Measurements from ENCODE around the gene RNF135.
A peak's percentile ranks its signal among the peaks of the same experiment; 100 is the strongest.
"Not testable (repeated sequence)": the region's sequence is repeated elsewhere in the genome, so short reads cannot be mapped to it uniquely, and the experiment has no call there.

The RNF135 gene

DNA sequence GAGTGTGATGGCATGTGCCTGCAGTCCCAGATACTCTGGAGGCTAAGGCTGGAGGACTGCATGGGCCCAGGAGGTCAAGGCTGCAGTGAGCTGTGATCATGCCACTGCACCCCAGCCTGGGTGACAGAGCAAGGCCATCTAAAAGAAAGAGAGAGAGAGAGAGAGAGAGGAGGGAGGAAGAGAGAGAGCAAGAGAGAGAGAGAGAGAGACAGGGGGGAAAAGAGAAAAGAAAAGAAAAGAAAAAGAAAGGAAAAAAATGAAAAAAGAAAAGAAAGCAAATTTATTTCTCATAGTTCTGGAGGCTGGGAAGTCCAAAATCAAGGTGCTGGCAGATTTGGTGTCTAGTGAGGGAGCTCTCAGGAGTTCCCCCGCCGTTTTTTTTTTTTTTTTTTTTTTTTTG, 33.3 kb downstream of the RNF135 start:
- DNase-seq, result no peak

DNA sequence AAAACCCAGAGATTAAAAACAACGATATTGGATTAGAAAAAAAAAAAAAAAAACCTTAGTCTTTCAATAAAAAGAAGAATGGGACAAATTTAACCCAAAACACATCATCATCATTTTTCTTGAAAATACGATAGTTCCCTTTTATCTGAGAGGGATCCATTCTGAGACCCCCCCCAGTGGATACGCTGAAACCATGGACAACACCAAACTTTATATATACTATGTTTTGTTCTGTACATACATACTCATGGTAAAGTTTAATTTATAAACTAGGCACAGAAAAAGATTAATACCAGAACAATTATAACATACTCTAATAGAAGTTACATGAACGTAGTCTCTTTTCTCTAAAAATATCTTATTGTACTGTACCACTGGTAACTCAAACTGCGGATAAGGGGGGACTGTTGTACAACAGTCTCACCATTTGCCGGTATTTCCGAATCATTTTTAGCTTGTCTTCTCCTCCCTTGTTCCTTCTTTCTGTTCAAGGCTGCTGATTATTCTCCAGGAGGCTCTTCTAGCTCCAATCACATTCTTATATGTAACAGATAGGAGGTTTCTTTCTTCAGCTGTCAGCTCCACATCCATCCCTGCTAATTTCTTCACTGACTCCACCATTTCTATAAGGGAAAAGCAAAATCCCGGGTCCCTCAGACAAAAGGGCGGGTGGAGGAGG, 37.0 kb downstream of the RNF135 start:
- DNase-seq, result peak; percentile 68

DNA sequence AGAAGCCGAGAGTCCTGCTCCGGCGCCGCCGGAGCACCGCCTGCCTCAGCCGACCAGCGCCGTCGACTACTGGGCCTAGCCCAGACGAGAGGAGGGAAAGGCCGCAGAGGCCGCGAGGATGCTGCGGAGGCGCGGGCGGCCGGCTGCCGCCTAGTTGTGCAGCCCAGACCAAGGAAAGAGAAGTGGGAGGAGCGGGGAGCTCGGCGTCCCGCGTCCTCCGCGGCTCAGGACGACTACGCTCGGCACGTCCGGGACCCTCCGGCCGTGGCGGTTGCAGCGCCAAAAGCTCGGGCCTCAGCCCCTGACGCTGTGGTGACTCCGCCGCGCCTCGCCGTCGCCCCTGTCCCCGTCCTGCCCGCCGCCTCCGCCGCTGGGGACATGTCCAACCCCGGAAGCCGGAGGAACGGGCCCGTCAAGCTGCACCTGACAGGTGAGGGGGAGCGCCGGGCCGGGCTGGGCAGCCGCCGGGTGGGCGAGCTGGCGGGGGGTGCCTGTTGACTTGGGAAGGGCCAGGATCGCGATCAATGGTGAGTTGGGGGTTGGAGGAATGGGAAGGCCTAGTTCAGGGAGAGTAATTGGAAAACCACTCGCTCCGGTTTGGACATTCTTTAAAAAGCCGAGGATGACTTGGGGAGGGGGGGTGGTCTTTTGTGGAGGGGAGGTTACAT, 37.7 kb downstream of the RNF135 start:
- DNase-seq, result peak; percentile 68

DNA sequence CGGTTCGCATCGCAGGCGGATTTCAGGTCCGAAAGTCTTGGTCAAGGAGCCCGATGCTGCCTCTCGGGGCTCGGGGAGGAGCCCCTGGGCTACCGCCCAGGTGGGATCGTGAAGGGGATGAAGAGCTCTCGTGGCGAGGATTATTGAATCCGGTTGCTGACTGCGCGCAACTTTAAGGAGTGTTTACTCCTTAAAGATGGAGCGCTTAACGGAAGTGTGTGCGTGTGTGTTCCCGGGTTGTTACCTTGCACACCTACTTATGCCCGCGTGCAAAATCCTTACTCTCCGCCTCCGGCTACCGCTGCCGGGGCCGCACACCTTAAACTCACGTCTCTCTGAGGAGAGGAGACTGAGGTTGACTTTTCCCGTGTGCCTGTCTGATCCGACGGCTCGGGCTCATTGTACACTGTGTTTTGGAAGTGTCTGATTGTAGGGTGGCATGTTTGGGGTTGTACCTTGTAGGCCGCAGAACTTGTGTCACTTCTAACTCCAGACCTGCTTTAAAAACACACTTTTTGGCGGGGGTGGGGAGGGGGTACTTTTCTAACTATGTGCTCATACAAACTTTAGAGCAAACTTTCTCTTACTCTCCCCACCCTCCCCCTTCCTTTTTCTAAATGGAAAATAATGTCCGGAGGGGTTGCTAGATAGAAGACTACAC, 38.3 kb downstream of the RNF135 start:
- DNase-seq, result not testable (repeated sequence)

DNA sequence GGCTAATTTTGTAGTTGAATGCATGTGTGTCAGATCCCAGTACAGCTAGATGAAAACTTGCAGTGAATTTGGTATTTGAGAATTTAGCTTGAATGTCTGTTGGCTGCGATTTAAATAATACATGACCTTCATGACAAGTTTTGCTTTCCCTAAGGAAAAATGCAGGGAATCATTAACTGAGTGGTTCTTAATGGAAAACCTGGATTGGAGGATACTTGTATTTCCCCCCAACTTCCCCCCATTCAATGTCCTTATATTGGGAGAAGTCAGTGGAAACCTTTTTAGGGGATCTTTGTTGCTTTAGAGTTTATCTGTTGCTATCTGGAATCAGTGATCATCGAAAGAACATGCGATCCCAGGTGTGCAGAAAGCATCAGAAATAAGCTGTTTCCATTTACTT, 39.2 kb downstream of the RNF135 start:
- DNase-seq, result not testable (repeated sequence)

DNA sequence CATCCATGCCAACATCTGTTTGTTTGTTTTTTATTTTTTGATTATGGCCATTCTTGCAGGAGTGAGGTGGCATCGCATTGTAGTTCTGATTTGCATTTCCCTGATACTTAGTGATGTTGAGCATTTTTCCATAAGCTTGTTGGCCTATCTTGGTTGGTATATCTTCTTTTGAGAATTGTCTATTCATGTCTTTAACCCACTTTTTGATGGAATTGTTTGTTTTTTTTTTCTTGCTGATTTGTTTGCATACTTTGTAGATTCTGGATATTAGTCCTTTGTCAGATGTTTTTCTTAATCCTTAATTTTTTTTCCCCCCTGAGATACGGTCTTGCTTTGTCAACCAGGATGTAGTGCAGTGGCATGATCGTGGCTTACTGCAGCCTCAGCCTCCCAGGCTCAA, 43.0 kb downstream of the RNF135 start:
- DNase-seq, result no peak

DNA sequence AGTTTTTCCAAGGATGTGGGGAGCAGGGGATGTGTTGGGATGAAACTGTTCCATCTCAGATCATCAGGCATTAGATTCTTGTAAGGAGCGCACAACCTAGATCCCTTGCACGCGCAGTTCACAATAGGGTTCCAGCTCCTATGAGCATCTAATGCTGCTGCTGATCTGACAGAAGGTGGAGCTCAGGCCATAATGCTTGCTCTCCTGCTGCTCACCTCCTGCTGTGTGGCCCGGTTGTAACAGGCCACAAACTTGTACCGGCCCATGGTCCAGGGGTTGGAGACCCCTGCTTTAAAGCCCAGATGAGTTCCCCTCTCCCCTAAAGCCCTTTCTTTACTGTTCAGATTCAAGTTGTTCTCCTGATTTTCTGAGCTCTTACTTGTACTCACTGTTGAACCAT, 44.8 kb downstream of the RNF135 start:
- no peak for DNase-seq

DNA sequence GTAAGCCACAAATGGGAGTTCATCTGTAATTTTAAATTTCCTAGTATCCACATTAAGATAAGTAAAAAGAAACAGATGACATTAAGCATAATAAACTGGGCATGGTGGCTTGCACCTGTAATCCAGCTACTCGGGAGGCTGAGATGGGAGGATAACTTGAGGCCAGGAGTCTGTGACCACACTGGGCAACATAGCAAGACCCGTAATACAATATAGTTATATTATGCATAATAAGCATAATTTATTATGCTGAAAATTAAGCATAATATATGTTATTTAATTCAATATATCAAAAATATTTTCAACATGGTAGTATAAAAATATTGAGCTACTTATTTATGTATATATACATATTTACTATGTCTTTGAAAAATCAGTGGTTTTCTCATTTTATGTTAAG, 48.2 kb downstream of the RNF135 start:
- no peak for DNase-seq

DNA sequence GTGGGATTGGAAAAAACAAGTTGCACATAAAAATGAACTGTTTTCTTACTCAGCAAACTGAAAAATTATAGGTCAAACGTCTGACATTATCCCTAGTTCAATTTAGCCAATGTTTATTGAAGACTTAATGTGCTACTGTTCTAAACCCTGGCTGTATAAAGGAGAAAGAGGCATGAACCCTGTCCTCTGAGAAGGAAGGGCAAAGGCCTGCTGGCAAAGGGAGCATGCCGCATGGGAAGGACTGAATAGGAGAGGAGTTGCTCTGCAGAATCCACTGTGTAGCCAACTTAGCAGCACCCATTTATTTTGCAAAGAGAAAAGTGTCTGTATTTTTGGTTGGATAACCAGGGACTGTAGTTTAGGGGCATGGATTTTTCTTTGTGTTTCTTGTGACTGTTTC, 52.3 kb downstream of the RNF135 start:
- DNase-seq, result not testable (repeated sequence)

DNA sequence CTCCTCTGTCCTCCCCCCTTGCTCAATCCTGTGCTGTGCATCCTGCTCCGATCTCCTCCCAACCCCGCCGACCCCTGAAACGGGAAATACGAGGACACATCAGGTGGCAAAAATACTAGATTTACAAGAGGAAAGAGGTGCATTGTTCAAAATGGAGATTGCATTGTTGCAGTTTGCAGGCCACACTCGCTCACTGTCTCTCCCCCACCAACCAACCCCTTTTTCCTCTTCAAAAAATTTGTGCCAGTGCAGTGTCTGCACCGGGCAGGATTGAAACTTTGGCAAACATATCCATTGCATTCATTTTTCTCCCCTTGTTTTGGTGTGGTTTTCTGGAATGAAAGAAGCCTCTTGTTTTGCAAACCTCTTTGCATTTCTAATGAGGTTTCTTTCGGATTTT, 61.0 kb downstream of the RNF135 start:
- DNase-seq, result no peak

DNA sequence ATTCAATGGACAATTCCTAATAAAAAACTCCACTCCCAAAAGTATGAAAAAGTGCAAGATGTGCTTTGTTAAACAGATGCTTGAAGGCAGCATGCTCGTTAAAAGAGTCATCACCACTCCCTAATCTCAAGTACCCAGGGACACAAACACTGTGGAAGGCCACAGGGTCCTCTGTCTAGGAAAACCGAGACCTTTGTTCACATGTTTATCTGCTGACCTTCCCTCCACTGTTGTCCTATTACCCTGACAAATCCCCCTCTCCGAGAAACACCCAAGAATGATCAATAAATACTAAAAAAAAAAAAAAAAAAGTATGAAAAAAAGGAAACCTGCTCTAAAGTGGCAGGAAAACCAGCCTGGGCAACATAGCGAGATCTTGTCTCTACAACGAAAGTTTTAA, 64.8 kb downstream of the RNF135 start:
- not testable (repeated sequence) for DNase-seq

DNA sequence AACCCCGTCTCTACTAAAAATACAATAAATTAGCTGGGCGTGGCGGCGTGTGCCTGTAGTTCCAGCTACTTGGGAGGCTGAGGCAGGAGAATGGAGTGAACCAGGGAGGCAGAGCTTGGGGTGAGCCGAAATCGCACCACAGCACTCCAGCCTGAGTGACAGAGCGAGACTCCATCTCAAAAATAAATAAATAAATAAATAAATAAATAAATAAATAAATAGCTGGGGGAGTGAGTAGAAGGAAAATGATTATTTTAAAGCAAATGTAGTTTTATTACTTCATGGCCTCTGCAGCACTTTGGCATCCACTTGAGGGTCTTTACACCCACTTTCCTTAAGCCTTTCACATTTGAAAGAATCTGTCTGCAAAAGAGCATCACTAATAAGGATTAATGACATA, 70.0 kb downstream of the RNF135 start:
- not testable (repeated sequence) for DNase-seq

DNA sequence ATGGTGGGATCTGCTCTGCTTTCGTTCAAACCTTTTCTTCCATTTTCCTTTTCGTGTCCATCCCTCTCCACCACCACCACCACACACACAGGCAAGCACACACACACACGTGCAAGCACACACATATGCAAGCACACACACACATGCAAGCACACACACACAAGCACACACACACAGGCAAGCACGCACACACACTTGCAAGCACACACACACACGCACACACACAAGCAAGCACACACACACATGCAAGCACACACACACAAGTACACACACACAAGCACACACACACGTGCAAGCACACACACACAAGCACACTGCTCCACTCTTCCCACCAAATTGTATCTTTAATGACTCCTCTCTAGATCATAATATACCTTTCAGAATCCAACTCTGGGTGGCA, 71.5 kb downstream of the RNF135 start:
- DNase-seq, result not testable (repeated sequence)

DNA sequence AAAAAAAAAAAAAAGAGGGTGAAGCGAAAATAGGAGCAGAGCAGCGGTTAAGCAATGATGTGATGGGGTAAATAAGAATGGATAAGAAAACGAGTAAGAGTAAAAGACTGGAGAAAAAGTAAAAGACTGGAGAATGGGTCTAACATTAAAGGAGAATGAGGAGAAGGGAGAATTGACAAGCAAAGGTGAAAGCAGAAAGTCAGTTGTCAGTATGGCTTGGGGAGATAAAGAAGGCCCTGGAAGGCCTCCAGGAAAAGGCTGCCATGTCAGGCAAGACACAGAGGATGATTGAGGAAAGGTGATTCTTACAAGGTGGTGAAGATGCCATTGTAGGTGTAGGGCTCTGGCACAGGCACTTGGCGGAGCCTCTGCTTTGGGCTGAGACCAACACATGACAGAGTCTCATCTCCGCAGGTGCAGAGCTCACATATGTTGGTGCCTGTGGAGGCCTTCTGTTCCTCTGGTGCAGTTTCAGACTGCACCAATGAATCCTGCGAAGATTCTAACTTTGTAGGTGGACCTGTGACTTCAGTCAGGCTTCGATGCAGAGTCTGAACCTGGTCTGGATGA, 76.1 kb downstream of the RNF135 start:
- DNase-seq, result not testable (repeated sequence)

DNA sequence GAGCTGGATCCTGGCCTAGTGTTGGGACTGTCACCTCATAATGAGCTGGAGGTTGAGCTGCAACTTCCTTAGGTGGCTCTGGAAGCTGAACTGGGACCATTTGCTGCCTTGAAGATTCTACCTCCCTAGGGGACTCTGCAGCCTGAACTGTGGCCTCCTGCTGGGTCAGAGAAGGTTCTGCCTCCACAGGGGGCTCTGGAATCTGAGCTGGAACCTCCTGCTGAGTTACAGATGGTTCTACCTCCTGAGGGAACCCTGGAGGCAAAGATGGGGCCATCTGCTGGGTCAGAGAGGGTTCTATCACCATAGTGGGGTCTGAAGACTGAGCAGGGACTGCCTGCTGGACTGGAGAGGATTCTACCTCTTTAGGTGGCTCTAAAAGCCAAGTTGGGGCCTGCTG, 77.3 kb downstream of the RNF135 start:
- DNase-seq, result no peak

DNA sequence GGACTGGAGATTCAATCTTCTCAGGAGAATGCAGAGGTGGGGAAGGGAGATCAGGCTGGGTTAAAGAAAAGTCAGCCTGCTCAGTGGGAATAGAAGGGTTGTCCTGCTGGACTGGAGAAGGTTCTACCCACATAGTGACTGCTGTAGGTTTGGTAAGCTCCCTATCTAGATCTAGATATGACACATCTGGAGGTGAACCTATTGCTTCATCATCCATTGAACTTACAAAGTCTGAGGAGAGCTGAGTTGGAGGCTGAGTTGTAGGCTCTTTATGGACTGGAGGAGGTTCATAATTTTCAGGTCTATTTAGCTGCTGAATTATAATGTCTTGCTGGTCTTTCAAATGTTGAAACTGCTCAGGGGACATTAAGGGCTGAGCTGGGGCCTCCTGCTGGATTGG, 77.9 kb downstream of the RNF135 start:
- DNase-seq, result no peak

Data from midbrain (tissue), 1 donor.